MM.1S (cell line): Measurements from ENCODE around the gene NFX1.
"Not testable (repeated sequence)": the region's sequence is repeated elsewhere in the genome, so short reads cannot be mapped to it uniquely, and the experiment has no call there.

Experiments used
- CTCF ChIP-seq: fragments of 300-600 bp; sonication (generic); IDR thresholded peaks from 2 replicates; pipeline ENCODE4 v1.5.1; 2016; ENCODE audit warnings: antibody characterized with exemption, low read length, mixed read lengths
- EZH2 ChIP-seq: fragments of 300-600 bp; sonication (generic); optimal IDR thresholded peaks from 2 replicates; pipeline ENCODE3; 2017; ENCODE audit warnings: low read depth, mild to moderate bottlenecking, antibody characterized with exemption, low read length, mixed read lengths

- TF ChIP-seq EZH2, CTCF: not testable (repeated sequence)
Measured at GRCh38 chr9:33385979-33386640, 95.8 kb downstream of the NFX1 start.
